ENCODE data around the gene ADAMTS5.

Gene ADAMTS5

GRCh38 chr21:26912466-26912865, 54.4 kb downstream of the ADAMTS5 start:
- TF ChIP-seq FOXP2 (optimal IDR thresholded peaks at IDR 0.05; ENCODE audit: borderline replicate concordance, extremely low read depth, extremely low read length, insufficient read depth) (no peak), POLR2AphosphoS5 (IDR thresholded peaks at IDR 0.05; ENCODE audit: low read depth, low read length) (no peak), TAF1 (IDR thresholded peaks at IDR 0.05; ENCODE audit: borderline replicate concordance, insufficient read depth, low read length) (no peak)

- TF ChIP-seq SIN3A (IDR thresholded peaks at IDR 0.05; ENCODE audit: borderline replicate concordance, insufficient read depth, low read length) = no peak
- TF ChIP-seq, protein P1, sequence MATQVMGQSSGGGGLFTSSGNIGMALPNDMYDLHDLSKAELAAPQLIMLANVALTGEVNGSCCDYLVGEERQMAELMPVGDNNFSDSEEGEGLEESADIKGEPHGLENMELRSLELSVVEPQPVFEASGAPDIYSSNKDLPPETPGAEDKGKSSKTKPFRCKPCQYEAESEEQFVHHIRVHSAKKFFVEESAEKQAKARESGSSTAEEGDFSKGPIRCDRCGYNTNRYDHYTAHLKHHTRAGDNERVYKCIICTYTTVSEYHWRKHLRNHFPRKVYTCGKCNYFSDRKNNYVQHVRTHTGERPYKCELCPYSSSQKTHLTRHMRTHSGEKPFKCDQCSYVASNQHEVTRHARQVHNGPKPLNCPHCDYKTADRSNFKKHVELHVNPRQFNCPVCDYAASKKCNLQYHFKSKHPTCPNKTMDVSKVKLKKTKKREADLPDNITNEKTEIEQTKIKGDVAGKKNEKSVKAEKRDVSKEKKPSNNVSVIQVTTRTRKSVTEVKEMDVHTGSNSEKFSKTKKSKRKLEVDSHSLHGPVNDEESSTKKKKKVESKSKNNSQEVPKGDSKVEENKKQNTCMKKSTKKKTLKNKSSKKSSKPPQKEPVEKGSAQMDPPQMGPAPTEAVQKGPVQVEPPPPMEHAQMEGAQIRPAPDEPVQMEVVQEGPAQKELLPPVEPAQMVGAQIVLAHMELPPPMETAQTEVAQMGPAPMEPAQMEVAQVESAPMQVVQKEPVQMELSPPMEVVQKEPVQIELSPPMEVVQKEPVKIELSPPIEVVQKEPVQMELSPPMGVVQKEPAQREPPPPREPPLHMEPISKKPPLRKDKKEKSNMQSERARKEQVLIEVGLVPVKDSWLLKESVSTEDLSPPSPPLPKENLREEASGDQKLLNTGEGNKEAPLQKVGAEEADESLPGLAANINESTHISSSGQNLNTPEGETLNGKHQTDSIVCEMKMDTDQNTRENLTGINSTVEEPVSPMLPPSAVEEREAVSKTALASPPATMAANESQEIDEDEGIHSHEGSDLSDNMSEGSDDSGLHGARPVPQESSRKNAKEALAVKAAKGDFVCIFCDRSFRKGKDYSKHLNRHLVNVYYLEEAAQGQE (IDR thresholded peaks at IDR 0.05; ENCODE audit: insufficient read depth in 1 of 2, low read depth in 2 of 2, low read length in 2 of 2) = no peak
- no peak for TF ChIP-seq FOXP2 (optimal IDR thresholded peaks at IDR 0.05; ENCODE audit: borderline replicate concordance, extremely low read depth, extremely low read length, insufficient read depth)
- no peak for TF ChIP-seq POLR2AphosphoS5 (IDR thresholded peaks at IDR 0.05; ENCODE audit: low read depth, low read length)
- no peak for TF ChIP-seq TAF1 (IDR thresholded peaks at IDR 0.05; ENCODE audit: borderline replicate concordance, insufficient read depth, low read length)
Observed at GRCh38 chr21:26909972-26910371, 56.9 kb downstream of the ADAMTS5 start.

- TF ChIP-seq TAF1 (IDR thresholded peaks at IDR 0.05; ENCODE audit: borderline replicate concordance, insufficient read depth, low read length) = no peak
- no peak for TF ChIP-seq POLR2AphosphoS5 (IDR thresholded peaks at IDR 0.05; ENCODE audit: low read depth, low read length)
- TF ChIP-seq FOXP2 (optimal IDR thresholded peaks at IDR 0.05; ENCODE audit: borderline replicate concordance, extremely low read depth, extremely low read length, insufficient read depth) = no peak
- TF ChIP-seq, protein P1 (IDR thresholded peaks at IDR 0.05; ENCODE audit: insufficient read depth in 1 of 2, low read depth in 2 of 2, low read length in 2 of 2) = no peak
- TF ChIP-seq SIN3A (IDR thresholded peaks at IDR 0.05; ENCODE audit: borderline replicate concordance, insufficient read depth, low read length) = no peak
Observed at GRCh38 chr21:26900980-26901379, 65.9 kb downstream of the ADAMTS5 start.

GRCh38 chr21:26892151-26892550, 74.7 kb downstream of the ADAMTS5 start:
- TF ChIP-seq FOXP2 (optimal IDR thresholded peaks at IDR 0.05; ENCODE audit: borderline replicate concordance, extremely low read depth, extremely low read length, insufficient read depth) (no peak), SIN3A (IDR thresholded peaks at IDR 0.05; ENCODE audit: borderline replicate concordance, insufficient read depth, low read length) (no peak), POLR2AphosphoS5 (IDR thresholded peaks at IDR 0.05; ENCODE audit: low read depth, low read length) (no peak), TAF1 (IDR thresholded peaks at IDR 0.05; ENCODE audit: borderline replicate concordance, insufficient read depth, low read length) (no peak)
- TF ChIP-seq, protein P1 (IDR thresholded peaks at IDR 0.05; ENCODE audit: insufficient read depth in 1 of 2, low read depth in 2 of 2, low read length in 2 of 2) = no peak

- TF ChIP-seq FOXP2 (optimal IDR thresholded peaks at IDR 0.05; ENCODE audit: borderline replicate concordance, extremely low read depth, extremely low read length, insufficient read depth) = no peak
- TF ChIP-seq SIN3A (IDR thresholded peaks at IDR 0.05; ENCODE audit: borderline replicate concordance, insufficient read depth, low read length) = no peak
- TF ChIP-seq, protein P1 (IDR thresholded peaks at IDR 0.05; ENCODE audit: insufficient read depth in 1 of 2, low read depth in 2 of 2, low read length in 2 of 2) = no peak
- no peak for TF ChIP-seq TAF1 (IDR thresholded peaks at IDR 0.05; ENCODE audit: borderline replicate concordance, insufficient read depth, low read length)
- TF ChIP-seq POLR2AphosphoS5 (IDR thresholded peaks at IDR 0.05; ENCODE audit: low read depth, low read length) = no peak
Observed at GRCh38 chr21:26888931-26889330, 78.0 kb downstream of the ADAMTS5 start.

Measured in PFSK-1 (cell line).